NCI-H2029 treated with DMSO at 0.1 percent for 48 hours (cell line): ENCODE measurements around the gene PAX2.

ENCODE experiments used
- DNase-seq: peaks from one replicate; lab custom pipeline; 2025; lab: John Stamatoyannopoulos, UW

The PAX2 gene

GRCh38 chr10:100878291-100878910 lies 133.0 kb downstream of the PAX2 start:
- no peak for DNase-seq
